M059J (cell line): Measurements from ENCODE around the gene WDR90. TPM values are rescaled to one million over a fixed set of nuclear protein-coding genes. Genes with fewer than 3 reads are reported as not detected.

Experiments used
- DNase-seq: peaks from one replicate; pipeline ENCODE4 v3.0.0-alpha.2; 2012; ENCODE audit warnings: low read depth
- total RNA-seq: library from RNA; depleted of rRNA; stranded (reverse); fragments of >200 nt; shearing (Covaris generic); gene quantifications from 2 replicates; pipeline ENCODE4 v1.2.3, GENCODE V29; 2014; rRNA removed

The WDR90 gene
- 15.8 and 16.1 TPM in 2 replicates for total RNA-seq

- peak; percentile 90 for DNase-seq
These were observed at the start of gene WDR90 for GRCh38 chr16:648781-649589. TSS of gene WDR90 (plus strand) at chr16:649365. CDS start at chr16:649417, 52 bp downstream.

- no peak for DNase-seq
These were observed 48.4 kb upstream of the WDR90 start for GRCh38 chr16:600781-601180.

- no peak for DNase-seq
These were observed 45.2 kb upstream of the WDR90 start for GRCh38 chr16:603933-604332.

GRCh38 chr16:606656-607307 lies 42.4 kb upstream of the WDR90 start:
- DNase-seq, result no peak

- no peak for DNase-seq
These were observed 41.1 kb upstream of the WDR90 start for GRCh38 chr16:608019-608418.

- no peak for DNase-seq
These were observed 39.8 kb upstream of the WDR90 start for GRCh38 chr16:609316-609715.

- DNase-seq, result no peak
These were observed 39.2 kb upstream of the WDR90 start for GRCh38 chr16:609984-610383.

- no peak for DNase-seq
These were observed 38.4 kb upstream of the WDR90 start for GRCh38 chr16:610513-611381.

- DNase-seq, result no peak
These were observed 34.0 kb upstream of the WDR90 start for GRCh38 chr16:615122-615521.

- DNase-seq, result no peak
These were observed 32.2 kb upstream of the WDR90 start for GRCh38 chr16:616733-617586.

- DNase-seq, result no peak
These were observed 31.3 kb upstream of the WDR90 start for GRCh38 chr16:617855-618254.

- DNase-seq, result no peak
These were observed 29.6 kb upstream of the WDR90 start for GRCh38 chr16:619476-620100.

GRCh38 chr16:620700-621525 lies 28.3 kb upstream of the WDR90 start:
- DNase-seq, result no peak

GRCh38 chr16:621526-622105 lies 27.5 kb upstream of the WDR90 start:
- DNase-seq, result no peak

GRCh38 chr16:622920-623280 lies 26.3 kb upstream of the WDR90 start:
- no peak for DNase-seq

- no peak for DNase-seq
These were observed 24.6 kb upstream of the WDR90 start for GRCh38 chr16:624526-625070.

GRCh38 chr16:625117-625976 lies 23.8 kb upstream of the WDR90 start:
- DNase-seq, result no peak

- no peak for DNase-seq
These were observed 23.0 kb upstream of the WDR90 start for GRCh38 chr16:625977-626765.
